ENCODE results near the gene KCNG2.
A peak's percentile ranks its signal among the peaks of the same experiment; 100 is the strongest.

The KCNG2 gene

DNA sequence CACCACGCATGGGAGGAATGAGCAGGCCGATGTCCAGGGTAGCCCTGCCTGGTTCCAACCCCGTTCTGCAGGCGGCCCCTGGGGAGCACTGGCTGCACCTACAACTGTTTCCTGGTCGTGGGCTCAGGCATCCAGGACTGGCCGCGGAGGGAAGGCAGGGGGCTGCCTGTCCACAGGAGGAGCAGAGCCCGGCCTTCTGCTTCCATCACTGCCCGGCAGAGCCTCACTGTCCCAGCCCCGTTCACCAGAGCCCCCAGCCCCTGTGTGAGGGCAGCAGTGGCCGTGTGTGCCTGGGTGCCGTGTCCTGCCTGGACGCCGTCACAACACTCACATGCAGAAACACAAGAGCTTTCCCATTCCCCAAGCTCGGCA is 56.2 kb downstream of the KCNG2 start:
- H3K23ac ChIP-seq (ENCODE audit: low read depth, low read length, poor library complexity): no peak overlapping the region
- no peak overlapping the region for H2BK12ac ChIP-seq (ENCODE audit: low read length)
- H2BK5ac ChIP-seq (ENCODE audit: low read length): no peak overlapping the region
- H3K79me1 ChIP-seq (ENCODE audit: low read depth, low read length): peaks cover 2% of the 10 kb centered on the region
- no peak overlapping the region for H2BK15ac ChIP-seq (ENCODE audit: low read length)
- H2AFZ ChIP-seq (ENCODE audit: low read length): no peak overlapping the region
- peak overlapping the region; percentile 36 for H2AK5ac ChIP-seq (ENCODE audit: low read depth, low read length)
- H4K91ac ChIP-seq (ENCODE audit: low read depth, low read length, poor library complexity): no peak overlapping the region
- no peak overlapping the region for H3K4me3 ChIP-seq (ENCODE audit: low read length in 2 of 2)
- H3K27ac ChIP-seq (replicated peaks; ENCODE audit: low read length): no peak overlapping the region
- no peak overlapping the region for H3K4me2 ChIP-seq (ENCODE audit: insufficient read depth, low read length, poor library complexity, severe bottlenecking)
- H3K4ac ChIP-seq (ENCODE audit: low read length): no peak overlapping the region
- DNase-seq (ENCODE audit: low spot score): no peak
- peak overlapping the region; percentile 10 for H3K14ac ChIP-seq (ENCODE audit: low read length)
- H3K27me3 ChIP-seq (ENCODE audit: control insufficient read depth in 3 of 3, insufficient read depth in 3 of 3, low read depth in 1 of 3, low read length in 3 of 3): peaks cover 0 to 6% (median 0%) of the 10 kb centered on the region in 3 experiments
- peak overlapping the region; percentile 51 for H3K18ac ChIP-seq (ENCODE audit: low read length)
- no CpG with 5 or more reads among the region's 15 CpGs for WGBS, 2 donors (ENCODE audit: extremely low coverage in 2 of 2, insufficient read length in 2 of 2, insufficient replicate concordance in 1 of 2)
- H2BK120ac ChIP-seq (ENCODE audit: low read depth, low read length): no peak overlapping the region
- no peaks in the 10 kb centered on the region for H3K9me3 ChIP-seq (replicated peaks in 1 of 2; ENCODE audit: control insufficient read depth in 2 of 2, insufficient read depth in 1 of 2, low read depth in 1 of 2, low read length in 2 of 2)
- peaks cover 0 to 5% of the 10 kb centered on the region in 2 donors for H3K4me1 ChIP-seq (ENCODE audit: control insufficient read depth in 2 of 2, insufficient read depth in 1 of 2, low read depth in 1 of 2, low read length in 2 of 2)
- H4K8ac ChIP-seq (ENCODE audit: low read depth, low read length): no peak overlapping the region
- H3K36me3 ChIP-seq (replicated peaks in 1 of 2; ENCODE audit: control insufficient read depth in 2 of 2, insufficient read depth in 2 of 2, low read length in 2 of 2): no peaks in the 10 kb centered on the region
- H3K9ac ChIP-seq (ENCODE audit: low read depth, low read length, poor library complexity): no peak overlapping the region

DNA sequence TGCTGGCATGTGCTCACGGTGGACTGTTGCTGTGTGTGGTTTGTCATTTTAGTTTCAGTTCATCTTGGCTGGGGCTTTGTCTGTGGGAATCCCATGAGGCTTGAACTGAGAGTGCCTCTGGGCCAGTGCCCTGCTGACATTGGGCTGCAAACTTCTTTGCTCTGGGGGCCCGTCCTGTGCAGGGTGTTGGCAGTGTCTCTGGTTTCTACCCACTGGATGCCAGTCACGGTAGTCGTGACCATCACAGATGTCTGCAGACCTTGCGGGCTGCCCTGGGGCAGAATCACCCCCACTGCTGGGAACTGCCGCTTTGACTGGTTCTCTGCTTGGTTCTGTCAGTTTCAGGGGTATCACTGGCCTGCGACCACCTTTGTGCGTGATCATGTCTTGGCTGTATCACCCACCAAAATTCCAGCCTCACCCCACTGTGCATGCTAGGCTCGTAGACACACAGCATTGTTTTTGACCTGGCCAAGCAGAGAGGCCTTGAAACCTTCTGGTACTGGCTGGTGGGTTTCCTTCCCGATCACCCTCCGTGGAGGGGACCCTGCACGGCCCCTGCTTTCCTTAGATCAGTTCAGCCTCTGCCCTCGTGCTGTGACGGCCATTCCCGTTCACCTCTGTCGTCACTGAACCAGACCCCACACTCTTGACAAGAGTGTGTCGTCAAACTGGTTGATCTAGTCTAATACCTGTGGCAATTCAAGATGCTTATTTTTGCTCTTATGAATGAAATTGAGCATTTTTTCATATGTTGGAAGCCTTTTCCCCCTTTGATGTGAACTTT is 57.6 kb downstream of the KCNG2 start:
- H2BK5ac ChIP-seq (ENCODE audit: low read length): no peak overlapping the region
- no peak overlapping the region for H3K14ac ChIP-seq (ENCODE audit: low read length)
- H3K4me2 ChIP-seq (ENCODE audit: insufficient read depth, low read length, poor library complexity, severe bottlenecking): no peak overlapping the region
- no peak overlapping the region for H2AFZ ChIP-seq (ENCODE audit: low read length)
- H3K27ac ChIP-seq (replicated peaks; ENCODE audit: low read length): no peak overlapping the region
- H2AK5ac ChIP-seq (ENCODE audit: low read depth, low read length): peak overlapping the region; percentile 60
- peaks cover 0 to 5% of the 10 kb centered on the region in 2 donors for H3K4me1 ChIP-seq (ENCODE audit: control insufficient read depth in 2 of 2, insufficient read depth in 1 of 2, low read depth in 1 of 2, low read length in 2 of 2)
- H3K18ac ChIP-seq (ENCODE audit: low read length): no peak overlapping the region
- H3K27me3 ChIP-seq (ENCODE audit: control insufficient read depth in 3 of 3, insufficient read depth in 3 of 3, low read depth in 1 of 3, low read length in 3 of 3): peaks cover 0 to 6% (median 0%) of the 10 kb centered on the region in 3 experiments
- no peak overlapping the region for H3K23ac ChIP-seq (ENCODE audit: low read depth, low read length, poor library complexity)
- no peak overlapping the region for H2BK15ac ChIP-seq (ENCODE audit: low read length)
- no peak overlapping the region for H3K4ac ChIP-seq (ENCODE audit: low read length)
- no peak overlapping the region for H4K8ac ChIP-seq (ENCODE audit: low read depth, low read length)
- H4K91ac ChIP-seq (ENCODE audit: low read depth, low read length, poor library complexity): no peak overlapping the region
- WGBS, 2 donors (ENCODE audit: extremely low coverage in 2 of 2, insufficient read length in 2 of 2, insufficient replicate concordance in 1 of 2): no CpG with 5 or more reads among the region's 17 CpGs
- H3K4me3 ChIP-seq (ENCODE audit: low read length in 2 of 2): no peak overlapping the region
- no peaks in the 10 kb centered on the region for H3K9me3 ChIP-seq (replicated peaks in 1 of 2; ENCODE audit: control insufficient read depth in 2 of 2, insufficient read depth in 1 of 2, low read depth in 1 of 2, low read length in 2 of 2)
- no peak overlapping the region for H3K9ac ChIP-seq (ENCODE audit: low read depth, low read length, poor library complexity)
- no peak overlapping the region for H2BK120ac ChIP-seq (ENCODE audit: low read depth, low read length)
- DNase-seq (ENCODE audit: low spot score): no peak
- H3K36me3 ChIP-seq (replicated peaks in 1 of 2; ENCODE audit: control insufficient read depth in 2 of 2, insufficient read depth in 2 of 2, low read length in 2 of 2): no peaks in the 10 kb centered on the region
- H3K79me1 ChIP-seq (ENCODE audit: low read depth, low read length): peaks cover 2% of the 10 kb centered on the region
- H2BK12ac ChIP-seq (ENCODE audit: low read length): peak overlapping the region; percentile 46

DNA sequence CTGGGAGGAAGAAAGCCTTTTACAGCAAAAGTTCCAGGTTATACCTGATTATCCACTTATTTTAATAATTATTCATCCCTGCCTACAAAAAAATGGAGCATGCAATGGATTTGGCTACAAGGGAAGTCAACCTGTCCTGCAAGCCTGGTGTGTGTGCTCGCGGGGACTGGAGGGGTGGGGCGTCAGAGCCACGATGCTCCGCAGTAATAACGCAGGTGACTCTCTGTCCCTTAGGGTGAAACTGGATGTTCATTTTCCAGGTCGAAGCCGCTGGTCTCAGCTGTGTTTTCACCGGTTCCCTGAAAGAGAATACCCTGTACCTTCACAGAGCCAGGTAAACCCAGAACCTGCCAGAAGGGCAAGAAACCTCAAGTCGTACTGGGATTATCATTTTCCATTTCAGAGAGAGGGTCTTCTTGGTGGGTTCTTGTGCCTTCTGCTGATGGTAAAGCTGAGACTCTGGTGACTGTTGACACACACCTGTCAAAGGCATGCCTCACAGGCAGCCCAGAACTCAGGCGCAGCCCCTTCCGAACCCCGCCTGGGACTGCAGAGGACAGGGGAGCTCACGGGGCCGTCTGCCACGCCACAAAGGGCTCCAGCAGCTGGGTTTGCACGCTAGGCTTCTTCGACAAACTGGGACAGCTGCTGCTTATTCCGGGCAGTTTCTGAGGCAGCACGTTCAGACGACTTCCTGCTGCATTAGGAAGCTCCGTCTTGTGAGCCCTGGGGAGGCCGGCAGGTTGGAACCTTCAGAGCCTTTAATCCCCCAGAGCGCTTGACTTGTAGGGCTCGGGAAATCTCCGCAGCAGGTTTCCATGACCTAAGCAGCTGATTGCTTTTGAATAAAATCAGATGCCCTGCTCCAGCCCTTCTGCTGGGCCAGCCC is 58.6 kb downstream of the KCNG2 start:
- H2BK5ac ChIP-seq (ENCODE audit: low read length): no peak overlapping the region
- H3K4me3 ChIP-seq (ENCODE audit: low read length in 2 of 2): no peak overlapping the region
- H3K4ac ChIP-seq (ENCODE audit: low read length): no peak overlapping the region
- peaks cover 2% of the 10 kb centered on the region for H3K79me1 ChIP-seq (ENCODE audit: low read depth, low read length)
- peaks cover 0 to 5% of the 10 kb centered on the region in 2 donors for H3K4me1 ChIP-seq (ENCODE audit: control insufficient read depth in 2 of 2, insufficient read depth in 1 of 2, low read depth in 1 of 2, low read length in 2 of 2)
- H2AFZ ChIP-seq (ENCODE audit: low read length): peak overlapping the region; percentile 89
- H4K8ac ChIP-seq (ENCODE audit: low read depth, low read length): no peak overlapping the region
- no peak overlapping the region for H2BK12ac ChIP-seq (ENCODE audit: low read length)
- no peak overlapping the region for H3K9ac ChIP-seq (ENCODE audit: low read depth, low read length, poor library complexity)
- peak overlapping the region; percentile 44 for H3K18ac ChIP-seq (ENCODE audit: low read length)
- DNase-seq (ENCODE audit: low spot score): peak; percentile 46
- H4K91ac ChIP-seq (ENCODE audit: low read depth, low read length, poor library complexity): no peak overlapping the region
- peak overlapping the region; percentile 31 for H3K27ac ChIP-seq (replicated peaks; ENCODE audit: low read length)
- no peak overlapping the region for H2BK120ac ChIP-seq (ENCODE audit: low read depth, low read length)
- H2BK15ac ChIP-seq (ENCODE audit: low read length): no peak overlapping the region
- H3K4me2 ChIP-seq (ENCODE audit: insufficient read depth, low read length, poor library complexity, severe bottlenecking): peak overlapping the region; percentile 54
- no CpG with 5 or more reads among the region's 26 CpGs for WGBS, 2 donors (ENCODE audit: extremely low coverage in 2 of 2, insufficient read length in 2 of 2, insufficient replicate concordance in 1 of 2)
- no peak overlapping the region for H3K23ac ChIP-seq (ENCODE audit: low read depth, low read length, poor library complexity)
- H3K9me3 ChIP-seq (replicated peaks in 1 of 2; ENCODE audit: control insufficient read depth in 2 of 2, insufficient read depth in 1 of 2, low read depth in 1 of 2, low read length in 2 of 2): no peaks in the 10 kb centered on the region
- H3K36me3 ChIP-seq (replicated peaks in 1 of 2; ENCODE audit: control insufficient read depth in 2 of 2, insufficient read depth in 2 of 2, low read length in 2 of 2): no peaks in the 10 kb centered on the region
- H2AK5ac ChIP-seq (ENCODE audit: low read depth, low read length): peak overlapping the region; percentile 43
- H3K14ac ChIP-seq (ENCODE audit: low read length): no peak overlapping the region
- peaks cover 0 to 6% (median 0%) of the 10 kb centered on the region in 3 experiments for H3K27me3 ChIP-seq (ENCODE audit: control insufficient read depth in 3 of 3, insufficient read depth in 3 of 3, low read depth in 1 of 3, low read length in 3 of 3)

Measured in neuronal stem cell (in vitro differentiated cells).